NB4 (cell line): ENCODE results near the gene TEX44.

Source experiments
- CTCF ChIP-seq: IDR thresholded peaks from one replicate; pipeline ENCODE4 v1.5.1; 2012; ENCODE audit warnings: low read depth, low read length
- MAX ChIP-seq: IDR thresholded peaks from 2 replicates; pipeline ENCODE4 v1.6.1; 2011; ENCODE audit warnings: low read depth, low read length
- MYC ChIP-seq: IDR thresholded peaks from 2 replicates; pipeline ENCODE4 v1.6.1; 2011; ENCODE audit warnings: low read depth, low read length
- POLR2A ChIP-seq: IDR thresholded peaks from 2 replicates; pipeline ENCODE4 v1.6.1; 2011; ENCODE audit warnings: mild to moderate bottlenecking; ENCODE audit not compliant: insufficient read length; ENCODE audit errors: extremely low read depth

GRCh38 chr2:231554327-231554726 is 38.3 kb upstream of the TEX44 start:
- no peak for TF ChIP-seq CTCF
- TF ChIP-seq MAX: no peak
- TF ChIP-seq POLR2A: no peak
- TF ChIP-seq MYC: no peak
